Osteocyte (in vitro differentiated cells): ENCODE data around the gene FAM135A. TPM values are rescaled to one million over a fixed set of nuclear protein-coding genes. Genes with fewer than 3 reads are reported as not detected.

Experiments
- DNase-seq: peaks from one replicate; pipeline ENCODE4 v3.0.0; 2021; ENCODE audit warnings: mixed read lengths; ENCODE audit not compliant: unreplicated experiment; ENCODE audit errors: extremely low spot score
- H3K27ac Mint-ChIP-seq: one replicate; pipeline ENCODE4 v1.8.0; 2021; ENCODE audit warnings: mild to moderate bottlenecking, mixed read lengths; ENCODE audit not compliant: unreplicated experiment
- H3K27me3 Mint-ChIP-seq: one replicate; pipeline ENCODE4 v1.8.0; 2021; ENCODE audit warnings: mixed read lengths; ENCODE audit not compliant: unreplicated experiment
- H3K36me3 Mint-ChIP-seq: one replicate; pipeline ENCODE4 v1.8.0; 2021; ENCODE audit warnings: mixed read lengths; ENCODE audit not compliant: unreplicated experiment
- H3K4me1 Mint-ChIP-seq: one replicate; pipeline ENCODE4 v1.8.0; 2021; ENCODE audit warnings: mixed read lengths; ENCODE audit not compliant: unreplicated experiment
- H3K4me3 Mint-ChIP-seq: one replicate; pipeline ENCODE4 v1.8.0; 2021; ENCODE audit warnings: mild to moderate bottlenecking, moderate library complexity, mixed read lengths; ENCODE audit not compliant: unreplicated experiment
- H3K9me3 Mint-ChIP-seq: one replicate; pipeline ENCODE4 v1.8.0; 2021; ENCODE audit warnings: mixed read lengths; ENCODE audit not compliant: unreplicated experiment
- total RNA-seq: library from RNA; stranded (reverse); gene quantifications from 2 replicates; pipeline ENCODE4 v1.2.1, GENCODE V29; 2021
- TF ChIP-seq, protein P1 (sequence below): fragments of 200-600 bp; sonication (generic); IDR thresholded peaks from 2 replicates; pipeline ENCODE4 v1.5.0; 2021; ENCODE audit warnings: antibody characterized with exemption, mild to moderate bottlenecking, moderate library complexity

The FAM135A gene
- total RNA-seq, 1 donor from 2014 or later = 16.5 TPM

DNA sequence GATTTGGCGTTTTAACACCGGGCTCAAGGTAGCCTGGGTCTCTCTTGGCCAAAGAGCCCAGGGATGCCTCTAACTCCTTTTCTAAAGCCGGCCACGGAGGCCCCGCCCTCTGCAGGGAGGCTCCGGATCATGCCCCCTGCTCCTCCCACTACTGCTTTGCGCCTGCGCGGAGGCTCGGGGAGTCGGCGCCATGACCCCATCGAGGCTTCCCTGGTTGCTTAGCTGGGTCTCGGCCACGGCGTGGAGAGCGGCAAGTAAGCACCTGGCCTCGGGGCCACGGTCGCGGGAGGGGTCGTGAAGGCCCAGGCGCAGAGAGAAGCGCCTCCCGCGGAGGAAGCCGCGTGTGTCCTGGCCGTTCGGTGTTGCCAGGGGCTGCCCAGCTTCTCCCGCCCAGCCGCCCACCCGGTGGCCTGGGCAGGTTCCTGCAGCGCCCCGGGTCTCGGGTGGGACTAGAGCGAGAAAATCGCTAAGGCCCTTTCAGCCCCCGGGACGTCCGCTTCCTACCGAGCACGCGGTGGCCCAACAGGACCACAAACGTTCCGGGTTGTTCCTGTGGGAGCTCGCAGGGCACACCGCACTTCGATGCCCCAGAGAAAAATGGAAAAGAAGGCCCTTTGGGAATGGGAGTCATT, 153.6 kb downstream of the FAM135A start, which contains the start of gene SDHAF4:
Gene SDHAF4, plus strand, starts transcription at position 180 of the 632 bp plus-strand sequence. Its CDS starts 11 bp downstream, at position 191.
- H3K4me3 Mint-ChIP-seq = peak within 1 kb of the TSS; percentile 82
- peak within 1 kb of the TSS; percentile 69 for H3K27ac Mint-ChIP-seq
- no peaks in the 10 kb centered on the region for H3K9me3 Mint-ChIP-seq
- H3K36me3 Mint-ChIP-seq = peaks cover 6% of the 10 kb centered on the region
- TF ChIP-seq, protein P1, sequence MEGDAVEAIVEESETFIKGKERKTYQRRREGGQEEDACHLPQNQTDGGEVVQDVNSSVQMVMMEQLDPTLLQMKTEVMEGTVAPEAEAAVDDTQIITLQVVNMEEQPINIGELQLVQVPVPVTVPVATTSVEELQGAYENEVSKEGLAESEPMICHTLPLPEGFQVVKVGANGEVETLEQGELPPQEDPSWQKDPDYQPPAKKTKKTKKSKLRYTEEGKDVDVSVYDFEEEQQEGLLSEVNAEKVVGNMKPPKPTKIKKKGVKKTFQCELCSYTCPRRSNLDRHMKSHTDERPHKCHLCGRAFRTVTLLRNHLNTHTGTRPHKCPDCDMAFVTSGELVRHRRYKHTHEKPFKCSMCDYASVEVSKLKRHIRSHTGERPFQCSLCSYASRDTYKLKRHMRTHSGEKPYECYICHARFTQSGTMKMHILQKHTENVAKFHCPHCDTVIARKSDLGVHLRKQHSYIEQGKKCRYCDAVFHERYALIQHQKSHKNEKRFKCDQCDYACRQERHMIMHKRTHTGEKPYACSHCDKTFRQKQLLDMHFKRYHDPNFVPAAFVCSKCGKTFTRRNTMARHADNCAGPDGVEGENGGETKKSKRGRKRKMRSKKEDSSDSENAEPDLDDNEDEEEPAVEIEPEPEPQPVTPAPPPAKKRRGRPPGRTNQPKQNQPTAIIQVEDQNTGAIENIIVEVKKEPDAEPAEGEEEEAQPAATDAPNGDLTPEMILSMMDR = no peak
- H3K4me1 Mint-ChIP-seq = peaks cover 14% of the 10 kb centered on the region
- peak; percentile 97 for DNase-seq
- no peaks in the 10 kb centered on the region for H3K27me3 Mint-ChIP-seq

DNA sequence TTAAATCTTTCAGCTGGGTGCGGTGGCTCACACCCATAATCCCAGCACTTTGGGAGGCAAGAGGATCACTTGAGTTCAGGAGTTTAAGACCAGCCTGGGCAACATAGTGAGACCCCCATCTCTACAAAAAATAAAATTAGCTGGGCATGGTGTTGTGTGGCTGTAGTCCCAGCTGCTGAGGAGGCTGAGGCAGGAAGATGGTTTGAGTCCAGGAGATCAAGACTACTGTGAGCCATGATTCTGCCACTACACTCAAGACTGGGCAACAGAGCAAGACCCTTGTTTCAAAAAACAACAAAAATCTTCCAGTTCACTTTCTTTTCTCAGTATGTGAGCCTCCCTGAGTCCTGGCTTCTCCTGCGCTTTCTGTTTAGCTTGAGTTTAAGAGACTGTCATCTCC, 161.3 kb downstream of the FAM135A start:
- no peak overlapping the region for H3K27ac Mint-ChIP-seq
- no peak for DNase-seq
- H3K36me3 Mint-ChIP-seq = peaks cover 7% of the 10 kb centered on the region
- no peaks in the 10 kb centered on the region for H3K9me3 Mint-ChIP-seq
- no peaks in the 10 kb centered on the region for H3K27me3 Mint-ChIP-seq
- no peak overlapping the region for H3K4me3 Mint-ChIP-seq
- H3K4me1 Mint-ChIP-seq = no peaks in the 10 kb centered on the region
- TF ChIP-seq, protein P1 = no peak

DNA sequence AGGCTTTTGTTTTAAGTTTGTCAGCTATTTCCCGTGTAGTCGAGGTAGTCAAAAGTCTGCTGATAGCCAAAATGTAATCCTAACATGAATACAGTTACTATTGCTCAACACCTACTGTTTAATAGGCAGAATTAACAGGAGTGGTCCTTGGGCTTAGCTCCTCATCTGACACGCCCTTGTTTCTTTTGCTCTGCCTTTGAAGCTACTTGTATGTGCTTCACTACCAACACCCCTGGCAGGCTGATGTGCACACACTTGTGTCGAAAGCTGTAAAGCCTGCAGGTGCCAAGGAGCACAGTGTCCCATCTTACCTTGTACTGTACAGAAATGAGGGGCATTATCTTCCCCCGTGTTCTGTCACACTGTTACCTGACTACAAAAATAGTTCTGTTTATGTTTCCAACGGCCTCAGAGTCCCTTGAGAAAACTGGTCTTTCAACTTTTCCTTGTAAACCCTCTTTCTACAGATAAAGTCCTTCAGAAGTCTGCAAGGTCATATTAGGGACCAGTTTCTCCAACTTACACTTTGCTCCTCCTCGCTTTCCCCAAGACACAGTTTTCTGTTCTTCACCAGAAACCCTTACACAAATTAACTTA, 162.7 kb downstream of the FAM135A start:
- H3K36me3 Mint-ChIP-seq = peaks cover 12% of the 10 kb centered on the region
- DNase-seq = no peak
- no peaks in the 10 kb centered on the region for H3K9me3 Mint-ChIP-seq
- TF ChIP-seq, protein P1 = no peak
- H3K27ac Mint-ChIP-seq = no peak overlapping the region
- H3K27me3 Mint-ChIP-seq = no peaks in the 10 kb centered on the region
- H3K4me1 Mint-ChIP-seq = no peaks in the 10 kb centered on the region
- H3K4me3 Mint-ChIP-seq = no peak overlapping the region

DNA sequence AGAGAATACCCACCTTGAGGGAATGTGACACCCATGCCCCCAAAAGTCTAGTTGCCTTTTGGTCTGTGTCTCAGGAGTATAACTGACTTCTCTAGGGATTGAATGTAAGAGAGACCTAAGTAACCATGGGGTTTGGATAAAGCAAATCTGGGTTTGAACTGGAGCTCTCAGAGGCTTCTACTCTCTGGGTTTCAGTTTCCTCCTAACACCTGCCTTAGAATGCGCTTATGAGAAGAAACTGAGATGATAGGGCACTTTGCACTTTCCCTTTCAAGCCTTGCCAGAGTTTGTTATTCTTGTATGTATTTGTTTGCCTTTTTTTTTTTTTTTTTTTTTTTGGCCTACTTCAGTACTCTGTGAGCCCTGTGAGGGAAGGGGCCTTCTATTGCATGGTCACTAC, 172.8 kb downstream of the FAM135A start:
- Mint-ChIP-seq H3K9me3 (no peaks in the 10 kb centered on the region), H3K4me3 (no peak overlapping the region), H3K27ac (no peak overlapping the region), H3K27me3 (no peaks in the 10 kb centered on the region), H3K4me1 (no peaks in the 10 kb centered on the region), H3K36me3 (peaks cover 24% of the 10 kb centered on the region)
- TF ChIP-seq, protein P1 = no peak
- DNase-seq = no peak

DNA sequence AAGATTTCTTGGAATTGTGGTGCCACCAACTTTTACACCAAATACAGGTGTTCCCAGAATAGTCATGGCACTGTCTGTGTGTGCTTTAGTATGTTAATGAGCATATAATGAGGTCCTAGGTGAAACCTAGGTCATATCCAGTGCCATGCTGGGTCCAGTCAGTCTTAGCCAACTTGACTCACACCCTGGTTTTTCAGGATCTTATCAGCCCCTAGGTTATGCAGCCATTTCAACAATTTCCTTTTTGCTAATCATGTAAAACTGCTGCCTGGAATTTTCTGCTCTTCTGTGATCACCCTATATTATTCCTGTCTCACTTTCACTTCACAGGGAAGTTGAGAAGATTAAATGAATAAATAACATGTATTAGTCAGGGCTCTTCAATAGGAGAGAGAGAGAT, 177.1 kb downstream of the FAM135A start:
- H3K36me3 Mint-ChIP-seq = peaks cover 5% of the 10 kb centered on the region
- no peaks in the 10 kb centered on the region for H3K9me3 Mint-ChIP-seq
- TF ChIP-seq, protein P1 = no peak
- H3K4me3 Mint-ChIP-seq = no peak overlapping the region
- DNase-seq = no peak
- H3K27me3 Mint-ChIP-seq = no peaks in the 10 kb centered on the region
- no peak overlapping the region for H3K27ac Mint-ChIP-seq
- no peaks in the 10 kb centered on the region for H3K4me1 Mint-ChIP-seq
